Prostate gland (tissue), 2 donors: ENCODE data around the gene SFMBT1. TPM values are rescaled to one million over a fixed set of nuclear protein-coding genes. Genes with fewer than 3 reads are reported as not detected.

Experiments used
- DNase-seq: peaks from one replicate; pipeline ENCODE4 v3.0.0-alpha.2; 2019; ENCODE audit warnings: low spot score
- H3K27ac ChIP-seq, 2 donors: fragments of 200-600 bp; sonication (generic); 2 replicates each; pipeline ENCODE4 v1.5.1; 2017 to 2019
- H3K27me3 ChIP-seq: fragments of 200-600 bp; sonication (generic); replicated peaks from 2 replicates; pipeline ENCODE4 v1.5.1; 2019; ENCODE audit not compliant: insufficient read depth
- H3K36me3 ChIP-seq, 2 donors: fragments of 200-600 bp; sonication (generic); 1 replicate in 1 of 2; 2 replicates in 1 of 2; pipeline versions ENCODE4 v1.5.1 to v1.8.1; 2017 to 2019
- H3K4me1 ChIP-seq: fragments of 200-600 bp; sonication (generic); replicated peaks from 2 replicates; pipeline ENCODE4 v1.5.1; 2019
- H3K4me3 ChIP-seq, 2 donors: fragments of 200-600 bp; sonication (generic); 2 replicates each; pipeline ENCODE4 v1.5.1; 2017 to 2019
- H3K9me3 ChIP-seq: fragments of 200-600 bp; sonication (generic); 2 replicates; pipeline ENCODE4 v1.5.1; 2017
- CTCF ChIP-seq, 4 experiments: fragments of 200-600 bp in 2 of 4; fragments of 450-650 bp in 2 of 4; sonication (generic) in 2 of 4; IDR thresholded peaks; 1 replicate in 3 of 4; 2 replicates in 1 of 4; pipeline ENCODE4 v1.5.1; 2016 to 2019; ENCODE audit warnings: antibody characterized with exemption in 4 of 4, mild to moderate bottlenecking in 2 of 4, moderate library complexity in 2 of 4
- POLR2A ChIP-seq: fragments of 450-650 bp; IDR thresholded peaks from one replicate; pipeline ENCODE4 v1.6.1; 2016; ENCODE audit warnings: antibody characterized with exemption, mild to moderate bottlenecking
- POLR2AphosphoS5 ChIP-seq: sonication (generic); formaldehyde crosslinking; IDR thresholded peaks from one replicate; pipeline ENCODE4 v1.6.1; 2017; ENCODE audit warnings: antibody characterized with exemption
- WGBS: methylation state at CpG from one replicate; pipeline ENCODE4 v1.1.5; 2018; 5-methylcytosine and 5-hydroxymethylcytosine counted together
- intact Hi-C: fragments of 100-400 bp; cut with DNase I; formaldehyde crosslinking; loops from one replicate; pipeline ENCODE4 v1.14.2; 2022
- total RNA-seq, 2 donors: library from RNA; depleted of rRNA; stranded (reverse); fragments of >200 nt; gene quantifications; one replicate each; pipeline ENCODE4 v1.1.0, GENCODE V29; 2016

Gene SFMBT1
- total RNA-seq, 2 donors from 2014 or later = 35.3 to 37.4 TPM

- intact Hi-C loops = no loop called here
- Histone ChIP-seq H3K4me3 (no peak overlapping the region), H3K9me3 (no peaks in the 10 kb centered on the region), H3K27ac (no peak overlapping the region), H3K36me3 (no peaks in the 10 kb centered on the region), H3K27me3 (no peaks in the 10 kb centered on the region), H3K4me1 (no peaks in the 10 kb centered on the region)
- 76% methylated on average over 5 of the region's 5 CpGs for WGBS
- TF ChIP-seq POLR2A = no peak
- TF ChIP-seq POLR2AphosphoS5 = no peak
- TF ChIP-seq CTCF (IDR thresholded peaks at IDR 0.05) = no peak
- DNase-seq = no peak
Measured at GRCh38 chr3:52983336-52983807, 62.5 kb downstream of the SFMBT1 start.

GRCh38 chr3:52982839-52983238, 63.0 kb downstream of the SFMBT1 start:
- DNase-seq = peak; percentile 15
- TF ChIP-seq POLR2AphosphoS5 = peak; percentile 83
- TF ChIP-seq CTCF (IDR thresholded peaks at IDR 0.05) = no peak
- TF ChIP-seq POLR2A = no peak
- Histone ChIP-seq H3K4me1 (no peaks in the 10 kb centered on the region), H3K27me3 (no peaks in the 10 kb centered on the region), H3K9me3 (no peaks in the 10 kb centered on the region), H3K27ac (no peak overlapping the region), H3K36me3 (no peaks in the 10 kb centered on the region), H3K4me3 (no peak overlapping the region)
- WGBS = 26% methylated on average over 2 of the region's 2 CpGs
- intact Hi-C loops = no loop called here

- no peaks in the 10 kb centered on the region for H3K36me3 ChIP-seq
- WGBS = 84% methylated on average over 5 of the region's 5 CpGs
- H3K9me3 ChIP-seq = no peaks in the 10 kb centered on the region
- intact Hi-C loops = no loop called here
- H3K4me1 ChIP-seq = no peaks in the 10 kb centered on the region
- no peaks in the 10 kb centered on the region for H3K27me3 ChIP-seq
- DNase-seq = no peak
- no peak overlapping the region for H3K27ac ChIP-seq
- no peak overlapping the region for H3K4me3 ChIP-seq
- no peak for TF ChIP-seq POLR2AphosphoS5
- TF ChIP-seq CTCF (IDR thresholded peaks at IDR 0.05) = no peak
- TF ChIP-seq POLR2A = no peak
Measured at GRCh38 chr3:52979190-52979983, 66.5 kb downstream of the SFMBT1 start.

GRCh38 chr3:52978109-52978754, 67.6 kb downstream of the SFMBT1 start:
- no peaks in the 10 kb centered on the region for H3K9me3 ChIP-seq
- H3K4me3 ChIP-seq = no peak overlapping the region
- H3K27me3 ChIP-seq = no peaks in the 10 kb centered on the region
- WGBS = 93% methylated on average over 3 of the region's 3 CpGs
- TF ChIP-seq POLR2AphosphoS5 (no peak), POLR2A (no peak), CTCF (IDR thresholded peaks at IDR 0.05) (no peak)
- H3K4me1 ChIP-seq = no peaks in the 10 kb centered on the region
- no peaks in the 10 kb centered on the region for H3K36me3 ChIP-seq
- H3K27ac ChIP-seq = no peak overlapping the region
- intact Hi-C loops = no loop called here
- DNase-seq = no peak
